Lower lobe of right lung (tissue), 2 donors: ENCODE data around the gene PLSCR4. TPM values are rescaled to one million over a fixed set of nuclear protein-coding genes. Genes with fewer than 3 reads are reported as not detected.

Experiments
- ATAC-seq, 2 donors: fragments of 200-7000 bp; cut with Tn5 transposase; one replicate each; pipeline ENCODE4 v1.9.1; 2020 to 2022; ENCODE audit warnings: mild to moderate bottlenecking in 2 of 2, moderate library complexity in 2 of 2
- DNase-seq: peaks from one replicate; pipeline ENCODE4 v3.0.0-alpha.2; 2020
- H3K27ac ChIP-seq: fragments of 200-600 bp; one replicate; pipeline ENCODE4 v1.8.0; 2022
- H3K27me3 ChIP-seq: fragments of 200-600 bp; one replicate; pipeline ENCODE4 v1.8.0; 2022; ENCODE audit warnings: low read depth
- H3K36me3 ChIP-seq: fragments of 200-600 bp; one replicate; pipeline ENCODE4 v1.8.0; 2022; ENCODE audit warnings: mild to moderate bottlenecking
- H3K4me1 ChIP-seq: fragments of 200-600 bp; one replicate; pipeline ENCODE4 v1.8.0; 2022
- H3K4me3 ChIP-seq: fragments of 200-600 bp; one replicate; pipeline ENCODE4 v1.8.0; 2022; ENCODE audit warnings: mild to moderate bottlenecking
- H3K9me3 ChIP-seq: fragments of 200-600 bp; one replicate; pipeline ENCODE4 v1.8.0; 2022
- intact Hi-C: fragments of 100-400 bp; cut with DNase I; formaldehyde crosslinking; loops from one replicate; pipeline ENCODE4 v1.11.0; 2022
- total RNA-seq: library from RNA; stranded (reverse); fragmentation: NEBNext Ultra II Directional; extraction: Animal tissue kit (Norgen Biotek cat#: 25700); gene quantifications from one replicate; pipeline ENCODE4 v1.2.1, GENCODE V29; 2021
- TF ChIP-seq, protein P1 (sequence below): fragments of 200-600 bp; IDR thresholded peaks from one replicate; pipeline ENCODE4 v1.8.0; 2022; ENCODE audit warnings: antibody characterized with exemption, mild to moderate bottlenecking
- donor health status: DM: no; HTN: yes; CAD: no; lungs with severe emphysema.

Gene PLSCR4
- total RNA-seq, 1 donor from 2014 or later = 63.5 TPM

DNA sequence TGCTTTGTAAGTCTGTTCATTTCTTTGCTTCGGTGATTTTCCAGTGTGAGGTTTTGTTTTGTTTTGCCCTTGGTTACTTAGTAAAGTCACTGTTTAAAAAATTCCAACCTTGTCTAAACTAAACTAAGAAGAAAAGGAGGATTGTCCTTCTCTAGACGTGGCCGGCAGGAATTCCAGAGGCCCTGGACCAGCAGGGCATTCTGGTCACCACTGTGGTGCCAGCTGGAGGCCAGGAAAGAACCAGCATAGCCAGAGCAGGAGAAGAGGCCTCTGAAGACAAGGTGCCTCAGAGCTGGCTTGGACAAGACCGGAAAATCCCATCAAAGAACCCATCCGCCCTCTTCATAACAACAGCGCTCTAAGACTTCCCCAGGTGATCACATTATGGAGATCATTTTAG lies 98.1 kb downstream of the PLSCR4 start:
- DNase-seq = no peak
- no peak overlapping the region for H3K27ac ChIP-seq

DNA sequence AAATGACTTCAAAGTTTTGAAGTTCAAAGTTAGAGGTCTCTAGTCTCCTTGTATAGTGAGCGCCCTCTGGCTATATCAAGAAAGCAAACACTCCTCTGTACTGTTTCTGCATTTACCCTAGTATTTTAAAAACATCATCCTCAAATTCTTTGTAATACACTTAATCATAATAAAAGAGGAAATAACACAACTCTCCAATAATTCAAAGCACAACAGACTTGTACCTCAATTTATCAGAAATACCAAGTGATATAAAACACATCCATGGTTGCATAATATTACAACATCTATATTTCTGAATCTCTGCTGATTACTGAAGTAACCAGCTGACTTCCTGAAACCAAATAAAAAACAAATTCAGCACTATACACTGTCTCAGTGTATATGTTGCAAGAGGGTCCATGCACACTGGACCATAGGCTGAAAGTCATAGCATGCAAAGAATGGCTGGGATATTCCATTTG lies 102.4 kb downstream of the PLSCR4 start:
- no peaks in the 10 kb centered on the region for H3K36me3 ChIP-seq
- no peaks in the 10 kb centered on the region for H3K4me1 ChIP-seq
- no peaks in the 10 kb centered on the region for H3K9me3 ChIP-seq
- TF ChIP-seq, protein P1, sequence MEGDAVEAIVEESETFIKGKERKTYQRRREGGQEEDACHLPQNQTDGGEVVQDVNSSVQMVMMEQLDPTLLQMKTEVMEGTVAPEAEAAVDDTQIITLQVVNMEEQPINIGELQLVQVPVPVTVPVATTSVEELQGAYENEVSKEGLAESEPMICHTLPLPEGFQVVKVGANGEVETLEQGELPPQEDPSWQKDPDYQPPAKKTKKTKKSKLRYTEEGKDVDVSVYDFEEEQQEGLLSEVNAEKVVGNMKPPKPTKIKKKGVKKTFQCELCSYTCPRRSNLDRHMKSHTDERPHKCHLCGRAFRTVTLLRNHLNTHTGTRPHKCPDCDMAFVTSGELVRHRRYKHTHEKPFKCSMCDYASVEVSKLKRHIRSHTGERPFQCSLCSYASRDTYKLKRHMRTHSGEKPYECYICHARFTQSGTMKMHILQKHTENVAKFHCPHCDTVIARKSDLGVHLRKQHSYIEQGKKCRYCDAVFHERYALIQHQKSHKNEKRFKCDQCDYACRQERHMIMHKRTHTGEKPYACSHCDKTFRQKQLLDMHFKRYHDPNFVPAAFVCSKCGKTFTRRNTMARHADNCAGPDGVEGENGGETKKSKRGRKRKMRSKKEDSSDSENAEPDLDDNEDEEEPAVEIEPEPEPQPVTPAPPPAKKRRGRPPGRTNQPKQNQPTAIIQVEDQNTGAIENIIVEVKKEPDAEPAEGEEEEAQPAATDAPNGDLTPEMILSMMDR = no peak
- ATAC-seq = peak; percentile 26 to 52
- H3K27me3 ChIP-seq = no peaks in the 10 kb centered on the region
- no peak for DNase-seq
- H3K4me3 ChIP-seq = no peak overlapping the region
- intact Hi-C loops = no loop called here
- no peak overlapping the region for H3K27ac ChIP-seq

More for the DNA sequence above, 98.1 kb downstream of the PLSCR4 start:
- Histone ChIP-seq H3K36me3 (no peaks in the 10 kb centered on the region), H3K27me3 (no peaks in the 10 kb centered on the region), H3K4me1 (peaks cover 4% of the 10 kb centered on the region), H3K9me3 (no peaks in the 10 kb centered on the region), H3K4me3 (no peak overlapping the region)
- TF ChIP-seq, protein P1 = no peak
- peak in 1 of 2 donors; percentile 40 for ATAC-seq
- intact Hi-C loops = no loop called here

DNA sequence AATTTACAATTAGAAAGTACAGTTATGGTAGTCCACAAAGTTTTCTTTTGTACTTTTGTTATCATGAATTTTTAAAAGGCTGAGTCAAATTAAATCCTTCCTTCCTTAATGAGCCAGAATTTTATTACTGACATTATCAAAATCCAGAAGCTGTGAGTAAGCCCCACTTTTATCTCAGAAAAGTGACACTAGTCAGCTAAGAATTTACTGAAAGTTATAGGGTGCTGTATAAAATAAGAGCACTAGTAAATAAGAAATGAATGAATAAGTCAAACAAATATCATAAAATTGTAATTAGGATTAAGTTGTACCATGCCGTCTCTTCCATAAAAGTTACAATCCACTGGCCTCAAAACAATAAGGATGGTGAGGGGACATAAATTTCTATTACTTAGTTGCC lies 105.3 kb downstream of the PLSCR4 start:
- no peaks in the 10 kb centered on the region for H3K36me3 ChIP-seq
- peaks cover 11% of the 10 kb centered on the region for H3K4me1 ChIP-seq
- H3K9me3 ChIP-seq = no peaks in the 10 kb centered on the region
- intact Hi-C loops = no loop called here
- no peaks in the 10 kb centered on the region for H3K27me3 ChIP-seq
- H3K4me3 ChIP-seq = no peak overlapping the region
- H3K27ac ChIP-seq = no peak overlapping the region
- TF ChIP-seq, protein P1 = no peak
- no peak for DNase-seq
- ATAC-seq = no peak

DNA sequence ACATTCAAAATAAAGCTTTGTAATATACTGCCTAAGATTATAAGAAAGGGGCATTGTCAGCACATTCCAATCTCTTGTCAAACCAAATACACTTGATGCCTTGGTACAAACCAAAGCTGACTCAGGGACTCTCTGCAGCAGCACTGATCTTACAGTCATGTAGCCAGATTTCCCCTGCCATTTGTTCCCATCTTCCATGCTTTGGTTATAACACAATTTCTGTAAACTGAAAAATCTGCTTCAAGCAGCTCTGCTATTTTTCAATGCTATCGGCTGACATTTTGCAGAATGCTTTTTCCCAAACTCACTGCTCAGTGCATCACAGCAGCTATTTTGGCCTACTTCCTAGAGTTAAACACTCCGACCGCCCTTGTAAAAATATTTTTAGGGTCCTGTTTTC lies 108.1 kb downstream of the PLSCR4 start:
- DNase-seq (no peak), ATAC-seq (peak; percentile 58 to 63)
- Histone ChIP-seq H3K4me1 (peaks cover 17% of the 10 kb centered on the region), H3K4me3 (no peak overlapping the region), H3K27me3 (no peaks in the 10 kb centered on the region), H3K27ac (no peak overlapping the region), H3K9me3 (no peaks in the 10 kb centered on the region), H3K36me3 (no peaks in the 10 kb centered on the region)
- intact Hi-C loops = no loop called here
- TF ChIP-seq, protein P1 = no peak

Other genes with a start within 250 kb of the PLSCR4 start
- 17.9 TPM for gene PLOD2, start 89.9 kb downstream of the PLSCR4 start, total RNA-seq
- gene PLSCR2, start 218.5 kb upstream of the PLSCR4 start, total RNA-seq = 0.86 TPM